HEK293 (cell line): ENCODE results near the gene GPR152.
"Not testable (repeated sequence)": the region's sequence is repeated elsewhere in the genome, so short reads cannot be mapped to it uniquely, and the experiment has no call there.

Experiments
- GFI1B ChIP-seq: fragments of 450-650 bp; formaldehyde crosslinking; IDR thresholded peaks from 2 replicates; pipeline ENCODE4 v1.5.1; 2016; ENCODE audit warnings: missing biosample characterization, missing genetic modification characterization
- REPIN1 ChIP-seq: fragments of 450-650 bp; formaldehyde crosslinking; IDR thresholded peaks from 2 replicates; pipeline ENCODE4 v1.5.1; 2017; ENCODE audit warnings: missing biosample characterization, missing genetic modification characterization, low read depth
- ZBTB8A ChIP-seq: fragments of 450-650 bp; formaldehyde crosslinking; IDR thresholded peaks from 2 replicates; pipeline ENCODE4 v1.5.1; 2016; ENCODE audit warnings: missing biosample characterization, missing genetic modification characterization
- ZNF302 ChIP-seq: fragments of 450-650 bp; formaldehyde crosslinking; IDR thresholded peaks from 2 replicates; pipeline ENCODE4 v1.5.1; 2016; ENCODE audit warnings: missing biosample characterization, missing genetic modification characterization, low read depth
- ZNF350 ChIP-seq: fragments of 450-650 bp; formaldehyde crosslinking; IDR thresholded peaks from 2 replicates; pipeline ENCODE4 v1.5.0; 2017; ENCODE audit warnings: missing biosample characterization, mild to moderate bottlenecking, missing genetic modification characterization
- ZNF416 ChIP-seq: fragments of 450-650 bp; formaldehyde crosslinking; IDR thresholded peaks from 2 replicates; pipeline ENCODE4 v1.5.1; 2016; ENCODE audit warnings: missing biosample characterization, missing genetic modification characterization
- ZNF548 ChIP-seq: fragments of 450-650 bp; formaldehyde crosslinking; IDR thresholded peaks from 2 replicates; pipeline ENCODE4 v1.5.1; 2016; ENCODE audit warnings: missing biosample characterization, missing genetic modification characterization
- ZNF623 ChIP-seq: fragments of 450-650 bp; formaldehyde crosslinking; IDR thresholded peaks from 2 replicates; pipeline ENCODE4 v1.5.1; 2016; ENCODE audit warnings: missing biosample characterization, missing genetic modification characterization
- ZNF777 ChIP-seq: fragments of 450-650 bp; formaldehyde crosslinking; IDR thresholded peaks from 2 replicates; pipeline ENCODE4 v1.5.1; 2017; ENCODE audit warnings: missing biosample characterization, missing genetic modification characterization, borderline replicate concordance
- TF ChIP-seq, protein P1 (sequence below): fragments of 450-650 bp; formaldehyde crosslinking; IDR thresholded peaks from 2 replicates; pipeline ENCODE4 v1.5.1; 2016; ENCODE audit warnings: missing biosample characterization, missing genetic modification characterization
- TF ChIP-seq, protein P2 (sequence below): fragments of 450-650 bp; formaldehyde crosslinking; IDR thresholded peaks from 2 replicates; pipeline ENCODE4 v1.5.1; 2016; ENCODE audit warnings: missing biosample characterization, missing genetic modification characterization
- TF ChIP-seq, protein P3 (sequence below): fragments of 450-650 bp; formaldehyde crosslinking; IDR thresholded peaks from 2 replicates; pipeline ENCODE4; 2016; ENCODE audit warnings: missing biosample characterization, missing genetic modification characterization

DNA sequence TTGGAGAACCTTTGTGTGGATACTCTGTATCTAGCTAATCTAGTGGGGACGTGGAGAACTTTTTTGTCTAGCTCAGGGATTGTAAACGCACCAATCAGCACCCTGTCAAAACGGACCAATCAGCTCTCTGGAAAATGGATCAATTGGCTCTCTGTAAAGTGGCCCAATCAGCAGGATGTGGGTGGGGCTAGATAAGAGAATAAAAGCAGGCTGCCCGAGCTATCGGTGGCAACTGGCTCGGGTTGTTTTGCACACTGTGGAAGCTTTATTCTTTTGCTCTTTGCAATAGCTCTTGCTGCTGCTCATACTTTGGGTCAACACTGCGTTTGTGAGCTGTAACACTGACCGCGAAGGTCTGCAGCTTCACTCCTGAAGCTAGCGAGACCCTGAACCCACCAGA lies 24.2 kb upstream of the GPR152 start:
- TF ChIP-seq, protein P1, sequence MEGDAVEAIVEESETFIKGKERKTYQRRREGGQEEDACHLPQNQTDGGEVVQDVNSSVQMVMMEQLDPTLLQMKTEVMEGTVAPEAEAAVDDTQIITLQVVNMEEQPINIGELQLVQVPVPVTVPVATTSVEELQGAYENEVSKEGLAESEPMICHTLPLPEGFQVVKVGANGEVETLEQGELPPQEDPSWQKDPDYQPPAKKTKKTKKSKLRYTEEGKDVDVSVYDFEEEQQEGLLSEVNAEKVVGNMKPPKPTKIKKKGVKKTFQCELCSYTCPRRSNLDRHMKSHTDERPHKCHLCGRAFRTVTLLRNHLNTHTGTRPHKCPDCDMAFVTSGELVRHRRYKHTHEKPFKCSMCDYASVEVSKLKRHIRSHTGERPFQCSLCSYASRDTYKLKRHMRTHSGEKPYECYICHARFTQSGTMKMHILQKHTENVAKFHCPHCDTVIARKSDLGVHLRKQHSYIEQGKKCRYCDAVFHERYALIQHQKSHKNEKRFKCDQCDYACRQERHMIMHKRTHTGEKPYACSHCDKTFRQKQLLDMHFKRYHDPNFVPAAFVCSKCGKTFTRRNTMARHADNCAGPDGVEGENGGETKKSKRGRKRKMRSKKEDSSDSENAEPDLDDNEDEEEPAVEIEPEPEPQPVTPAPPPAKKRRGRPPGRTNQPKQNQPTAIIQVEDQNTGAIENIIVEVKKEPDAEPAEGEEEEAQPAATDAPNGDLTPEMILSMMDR (tag by site-specific recombination): not testable (repeated sequence)
- TF ChIP-seq ZBTB8A (tag by site-specific recombination); ZNF623 (tag by site-specific recombination); ZNF302; ZNF548 (tag by site-specific recombination); ZNF777 (tag by site-specific recombination); ZNF350; ZNF416 (tag by site-specific recombination); GFI1B (tag by site-specific recombination); REPIN1: not testable (repeated sequence)
- TF ChIP-seq, protein P2, sequence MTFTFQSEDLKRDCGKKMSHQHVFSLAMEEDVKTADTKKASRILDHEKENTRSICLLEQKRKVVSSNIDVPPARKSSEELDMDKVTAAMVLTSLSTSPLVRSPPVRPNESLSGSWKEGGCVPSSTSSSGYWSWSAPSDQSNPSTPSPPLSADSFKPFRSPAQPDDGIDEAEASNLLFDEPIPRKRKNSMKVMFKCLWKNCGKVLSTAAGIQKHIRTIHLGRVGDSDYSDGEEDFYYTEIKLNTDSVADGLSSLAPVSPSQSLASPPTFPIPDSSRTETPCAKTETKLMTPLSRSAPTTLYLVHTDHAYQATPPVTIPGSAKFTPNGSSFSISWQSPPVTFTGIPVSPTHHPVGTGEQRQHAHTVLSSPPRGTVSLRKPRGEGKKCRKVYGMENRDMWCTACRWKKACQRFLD: not testable (repeated sequence)
- TF ChIP-seq, protein P3, sequence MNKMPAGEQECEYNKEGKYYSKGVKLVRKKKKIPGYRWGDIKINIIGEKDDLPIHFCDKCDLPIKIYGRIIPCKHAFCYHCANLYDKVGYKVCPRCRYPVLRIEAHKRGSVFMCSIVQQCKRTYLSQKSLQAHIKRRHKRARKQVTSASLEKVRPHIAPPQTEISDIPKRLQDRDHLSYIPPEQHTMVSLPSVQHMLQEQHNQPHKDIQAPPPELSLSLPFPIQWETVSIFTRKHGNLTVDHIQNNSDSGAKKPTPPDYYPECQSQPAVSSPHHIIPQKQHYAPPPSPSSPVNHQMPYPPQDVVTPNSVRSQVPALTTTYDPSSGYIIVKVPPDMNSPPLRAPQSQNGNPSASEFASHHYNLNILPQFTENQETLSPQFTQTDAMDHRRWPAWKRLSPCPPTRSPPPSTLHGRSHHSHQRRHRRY: not testable (repeated sequence)
